IgD-negative memory B cell (primary cell): ENCODE results near the gene THSD4. TPM values are rescaled to one million over a fixed set of nuclear protein-coding genes. Genes with fewer than 3 reads are reported as not detected.

ENCODE experiments used
- H3K27ac Mint-ChIP-seq, 3 donors: one replicate each; pipeline ENCODE4 v1.8.0; 2020 to 2022; ENCODE audit warnings: mild to moderate bottlenecking in 3 of 3, mixed read lengths in 3 of 3, moderate library complexity in 1 of 3
- H3K27me3 Mint-ChIP-seq: one replicate; pipeline ENCODE4 v1.8.0; 2021; ENCODE audit warnings: mixed read lengths
- H3K36me3 Mint-ChIP-seq: one replicate; pipeline ENCODE4 v1.8.0; 2020; ENCODE audit warnings: mild to moderate bottlenecking, mixed read lengths
- H3K4me1 Mint-ChIP-seq, 3 donors: one replicate each; pipeline ENCODE4 v1.8.0; 2020 to 2022; ENCODE audit warnings: mixed read lengths in 3 of 3, mild to moderate bottlenecking in 1 of 3
- H3K4me3 Mint-ChIP-seq, 4 donors: one replicate each; pipeline ENCODE4 v1.8.0; 2020 to 2022; ENCODE audit warnings: mild to moderate bottlenecking in 4 of 4, mixed read lengths in 4 of 4, moderate library complexity in 3 of 4
- H3K9me3 Mint-ChIP-seq, 3 donors: one replicate each; pipeline ENCODE4 v1.8.0; 2020 to 2021; ENCODE audit warnings: mixed read lengths in 3 of 3, mild to moderate bottlenecking in 1 of 3
- polyA plus RNA-seq: library from polyadenylated mRNA; unstranded; fragments of 300-500 nt; fragmentation: Illumina TruSeq; gene quantifications from one replicate; pipeline ENCODE4 v1.2.3, GENCODE V29; 2021

THSD4 gene
- polyA plus RNA-seq, 1 donor from 2014 or later: not detected

DNA sequence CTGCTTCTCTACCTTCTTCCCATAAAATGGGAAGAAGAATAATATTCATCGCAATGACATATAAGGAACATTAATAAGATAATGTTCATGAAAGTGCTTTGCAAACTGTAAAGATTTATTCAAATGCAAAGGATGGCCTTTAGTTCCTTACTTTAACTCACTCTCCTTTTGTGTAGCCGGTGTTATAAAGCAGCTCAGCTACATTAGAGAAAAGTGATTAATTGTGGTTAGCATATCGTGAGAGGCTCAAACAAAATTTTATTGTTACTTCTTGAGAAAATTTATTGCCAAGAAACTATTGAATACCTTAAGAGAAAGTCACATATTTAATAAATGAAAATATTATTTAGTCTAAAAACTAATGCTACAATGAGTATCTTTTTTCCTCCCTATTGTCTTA, 444.3 kb downstream of the THSD4 start:
- Mint-ChIP-seq H3K27ac (no peak overlapping the region), H3K9me3 (peaks cover 0 to 2% (median 0%) of the 10 kb centered on the region in 3 donors), H3K4me3 (no peak overlapping the region), H3K4me1 (no peaks in the 10 kb centered on the region), H3K36me3 (peaks cover 2% of the 10 kb centered on the region), H3K27me3 (peaks cover 1% of the 10 kb centered on the region)

DNA sequence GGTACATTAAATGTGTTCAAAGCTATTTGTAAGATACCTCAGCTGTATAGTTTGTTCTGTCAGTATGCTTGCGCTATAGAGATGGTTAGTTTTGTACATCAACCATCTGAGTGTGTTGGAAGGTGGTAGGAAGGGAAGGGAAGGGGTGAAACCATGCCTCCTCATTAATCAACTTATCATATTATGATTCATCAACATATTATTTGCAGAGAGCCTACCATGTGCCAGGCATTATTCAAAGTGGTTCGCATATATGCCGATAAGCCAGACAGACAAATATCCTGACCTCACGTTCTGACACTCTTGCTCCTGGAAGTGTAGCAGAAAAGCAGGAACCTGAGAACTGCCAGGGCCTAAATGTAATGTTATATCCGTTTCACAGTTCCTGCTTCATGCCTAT, 447.0 kb downstream of the THSD4 start:
- Mint-ChIP-seq H3K4me1 (no peaks in the 10 kb centered on the region), H3K36me3 (peaks cover 2% of the 10 kb centered on the region), H3K27me3 (peaks cover 1% of the 10 kb centered on the region), H3K27ac (no peak overlapping the region), H3K4me3 (no peak overlapping the region), H3K9me3 (peaks cover 0 to 2% (median 0%) of the 10 kb centered on the region in 3 donors)

DNA sequence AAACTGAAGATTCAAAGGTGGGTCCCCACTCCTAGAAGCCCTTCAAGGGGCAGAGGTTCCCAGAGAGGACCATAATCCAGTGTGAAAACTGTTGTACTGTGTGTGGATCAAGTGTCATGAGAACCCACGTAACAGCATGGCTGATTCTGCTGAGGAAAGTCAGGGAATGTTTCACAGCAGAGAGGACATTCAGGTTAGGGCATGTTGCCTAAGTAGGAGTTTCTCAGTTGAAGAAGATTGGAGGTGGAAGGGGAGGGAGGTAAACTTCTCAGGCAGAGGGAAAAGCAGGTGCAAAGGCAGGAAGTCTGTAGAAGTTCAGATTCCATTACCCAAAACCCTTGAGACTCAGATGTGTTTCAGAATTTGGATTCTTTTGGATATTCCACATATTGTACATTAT, 448.9 kb downstream of the THSD4 start:
- H3K27ac Mint-ChIP-seq: no peak overlapping the region
- peaks cover 0 to 1% (median 0%) of the 10 kb centered on the region in 3 donors for H3K9me3 Mint-ChIP-seq
- H3K27me3 Mint-ChIP-seq: peaks cover 4% of the 10 kb centered on the region
- H3K4me3 Mint-ChIP-seq: no peak overlapping the region
- no peaks in the 10 kb centered on the region for H3K4me1 Mint-ChIP-seq
- H3K36me3 Mint-ChIP-seq: peaks cover 2% of the 10 kb centered on the region

DNA sequence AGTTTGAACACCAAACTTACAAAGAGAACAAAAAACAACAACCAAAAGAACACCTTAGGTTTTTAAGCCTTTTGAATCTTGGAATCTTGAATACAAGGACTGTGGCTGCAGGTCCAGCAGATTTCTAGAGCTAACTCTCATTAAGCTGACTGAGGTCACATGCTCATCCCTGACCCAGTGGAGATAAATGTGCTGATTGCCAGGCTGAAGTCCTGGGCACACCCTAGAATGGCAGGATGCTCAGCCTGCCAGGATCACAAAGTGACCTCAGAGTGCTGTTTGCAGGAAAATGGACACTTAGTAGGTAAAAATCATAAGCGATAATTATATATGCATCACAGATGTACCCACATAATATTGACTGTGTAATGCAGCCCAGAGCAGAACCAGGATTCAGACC, 449.7 kb downstream of the THSD4 start:
- Mint-ChIP-seq H3K36me3 (peaks cover 2% of the 10 kb centered on the region), H3K27me3 (peaks cover 6% of the 10 kb centered on the region), H3K9me3 (peaks cover 0 to 1% (median 0%) of the 10 kb centered on the region in 3 donors), H3K4me3 (no peak overlapping the region), H3K27ac (no peak overlapping the region), H3K4me1 (no peaks in the 10 kb centered on the region)

DNA sequence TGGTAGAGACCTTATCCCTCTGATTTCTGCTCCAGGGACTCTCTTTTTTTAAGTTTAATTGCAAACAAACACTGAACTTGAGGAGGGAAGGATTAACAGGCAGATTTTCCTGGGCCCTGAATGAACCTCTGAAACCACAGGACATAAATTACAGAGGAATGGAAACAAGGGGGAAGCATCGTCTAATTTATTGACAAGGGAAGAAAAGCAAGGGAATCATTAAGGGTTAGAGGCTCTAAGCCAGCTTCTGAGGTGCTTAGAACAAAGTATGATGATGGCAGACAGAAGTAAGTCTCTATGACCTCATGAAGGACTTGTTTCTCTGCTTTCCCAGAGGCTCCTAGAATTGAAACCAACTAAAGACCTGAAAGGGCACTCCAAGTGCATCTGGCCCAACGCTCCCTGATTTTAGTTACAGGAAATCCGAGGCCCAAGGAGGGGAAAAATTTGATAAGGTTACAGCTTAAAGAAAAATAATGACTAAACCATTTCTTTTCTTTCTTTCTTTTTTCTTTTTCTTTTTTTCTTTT, 450.4 kb downstream of the THSD4 start:
- H3K4me3 Mint-ChIP-seq: no peak overlapping the region
- no peaks in the 10 kb centered on the region for H3K4me1 Mint-ChIP-seq
- peaks cover 0 to 3% (median 0%) of the 10 kb centered on the region in 3 donors for H3K9me3 Mint-ChIP-seq
- H3K27me3 Mint-ChIP-seq: peaks cover 10% of the 10 kb centered on the region
- H3K36me3 Mint-ChIP-seq: peaks cover 2% of the 10 kb centered on the region
- H3K27ac Mint-ChIP-seq: no peak overlapping the region

DNA sequence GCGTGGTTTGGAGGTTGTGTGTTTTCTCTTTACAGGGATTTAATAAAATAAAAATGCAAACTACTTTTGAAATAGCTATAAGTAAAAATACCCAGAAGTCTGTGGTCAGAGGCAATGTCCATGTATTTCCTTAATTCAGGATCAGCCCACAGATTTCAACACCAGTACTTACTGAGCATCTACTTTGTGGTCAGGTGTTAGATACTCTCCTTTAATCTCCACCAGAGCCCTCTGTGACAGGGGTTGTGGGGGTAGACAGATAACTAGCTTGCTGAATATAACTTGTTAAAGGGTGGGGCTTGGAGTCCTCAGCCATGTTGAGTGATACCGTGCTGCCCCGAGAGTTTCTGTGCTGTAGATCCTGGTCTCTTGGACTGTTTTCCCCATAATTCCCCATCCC, 451.0 kb downstream of the THSD4 start:
- H3K4me3 Mint-ChIP-seq: peak overlapping the region in 1 of 4 donors; percentile 22
- peaks cover 0 to 3% (median 0%) of the 10 kb centered on the region in 3 donors for H3K9me3 Mint-ChIP-seq
- H3K4me1 Mint-ChIP-seq: no peaks in the 10 kb centered on the region
- no peak overlapping the region for H3K27ac Mint-ChIP-seq
- peaks cover 2% of the 10 kb centered on the region for H3K36me3 Mint-ChIP-seq
- peaks cover 12% of the 10 kb centered on the region for H3K27me3 Mint-ChIP-seq

DNA sequence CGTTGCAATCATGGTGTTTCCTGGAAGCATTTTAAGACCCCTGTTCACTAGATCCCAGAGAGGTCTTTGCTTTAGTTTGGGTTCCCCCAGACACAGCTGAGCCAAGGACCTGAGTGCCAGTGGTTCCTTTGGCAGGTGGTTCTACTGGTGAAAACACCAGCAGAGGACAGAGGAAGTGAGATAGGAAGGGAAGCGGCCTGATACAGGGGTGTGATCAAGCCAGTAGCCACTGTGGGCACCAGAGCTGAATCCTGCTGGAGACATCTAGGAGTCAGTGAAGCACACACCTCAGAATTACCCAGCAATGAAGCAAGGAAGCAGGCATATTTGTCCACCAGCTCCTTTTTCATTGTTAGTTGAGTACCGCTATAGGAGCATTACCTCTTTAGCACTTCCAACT, 451.9 kb downstream of the THSD4 start:
- Mint-ChIP-seq H3K9me3 (peaks cover 0 to 3% (median 0%) of the 10 kb centered on the region in 3 donors), H3K27ac (no peak overlapping the region), H3K27me3 (peaks cover 11% of the 10 kb centered on the region), H3K36me3 (no peaks in the 10 kb centered on the region), H3K4me3 (no peak overlapping the region), H3K4me1 (no peaks in the 10 kb centered on the region)

DNA sequence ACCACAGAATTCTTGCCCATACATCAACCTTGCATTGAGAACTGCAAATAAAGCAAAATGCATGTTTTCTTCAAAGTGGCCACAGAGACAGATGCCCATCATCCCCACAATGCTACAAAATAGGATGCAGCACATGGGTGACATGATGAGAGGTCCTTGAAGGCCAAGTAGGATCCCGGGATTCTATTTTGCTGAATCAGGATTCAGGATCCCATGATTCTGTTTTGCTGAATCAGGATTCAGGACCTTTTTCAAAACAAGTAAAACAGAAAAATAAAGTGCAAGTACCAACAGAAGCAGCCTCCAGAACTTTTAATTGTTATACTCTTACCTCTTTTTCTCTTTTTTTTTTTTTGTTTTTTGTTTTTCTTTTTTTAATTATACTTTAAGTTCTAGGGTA, 453.0 kb downstream of the THSD4 start:
- H3K27me3 Mint-ChIP-seq: peaks cover 12% of the 10 kb centered on the region
- no peaks in the 10 kb centered on the region for H3K4me1 Mint-ChIP-seq
- no peaks in the 10 kb centered on the region for H3K36me3 Mint-ChIP-seq
- no peak overlapping the region for H3K27ac Mint-ChIP-seq
- no peak overlapping the region for H3K4me3 Mint-ChIP-seq
- H3K9me3 Mint-ChIP-seq: peaks cover 0 to 3% (median 0%) of the 10 kb centered on the region in 3 donors

DNA sequence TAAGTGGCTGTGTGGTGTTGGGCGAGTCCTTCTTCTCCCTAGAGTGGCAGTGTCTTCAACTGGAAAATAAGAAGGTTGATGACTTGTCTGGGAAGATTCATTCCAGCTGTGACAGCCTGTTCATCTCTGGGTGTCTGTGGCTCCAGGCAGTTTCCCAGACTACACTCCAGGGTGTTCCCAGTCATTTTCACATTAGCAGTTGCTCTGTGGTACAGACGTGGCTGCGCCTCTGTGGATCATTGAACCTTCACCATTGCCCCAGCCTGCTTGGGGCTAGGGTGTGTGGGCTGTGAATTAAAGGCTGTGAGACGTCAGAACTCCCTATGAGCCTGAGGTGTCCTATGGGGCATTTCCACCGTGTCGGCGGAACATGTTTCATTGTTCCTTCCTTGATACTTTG, 455.5 kb downstream of the THSD4 start:
- H3K4me3 Mint-ChIP-seq: peak overlapping the region in 1 of 4 donors; percentile 15
- no peaks in the 10 kb centered on the region for H3K36me3 Mint-ChIP-seq
- no peaks in the 10 kb centered on the region for H3K4me1 Mint-ChIP-seq
- H3K27ac Mint-ChIP-seq: no peak overlapping the region
- peaks cover 0 to 3% (median 0%) of the 10 kb centered on the region in 3 donors for H3K9me3 Mint-ChIP-seq
- H3K27me3 Mint-ChIP-seq: peaks cover 12% of the 10 kb centered on the region

DNA sequence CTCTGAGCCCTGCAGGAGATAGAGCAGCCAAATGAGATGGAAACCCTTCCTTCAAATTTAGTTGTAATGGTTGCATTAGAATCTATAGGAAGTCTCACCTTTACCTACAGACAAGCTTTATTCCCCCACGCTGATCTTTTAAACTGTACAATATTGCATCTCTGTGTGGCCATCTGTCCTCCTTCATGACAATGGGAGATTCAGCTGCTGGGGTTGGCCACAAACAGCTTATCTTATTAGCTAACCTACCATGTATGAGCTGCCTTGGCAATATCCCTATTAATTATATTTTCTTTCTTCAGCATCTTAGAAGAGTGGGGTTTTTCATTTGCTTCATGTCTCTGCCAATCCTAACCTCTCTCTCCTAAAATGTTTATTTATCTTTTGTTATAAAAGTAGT, 456.4 kb downstream of the THSD4 start:
- peaks cover 12% of the 10 kb centered on the region for H3K27me3 Mint-ChIP-seq
- no peaks in the 10 kb centered on the region for H3K4me1 Mint-ChIP-seq
- no peak overlapping the region for H3K4me3 Mint-ChIP-seq
- H3K9me3 Mint-ChIP-seq: peaks cover 0 to 3% (median 0%) of the 10 kb centered on the region in 3 donors
- no peaks in the 10 kb centered on the region for H3K36me3 Mint-ChIP-seq
- H3K27ac Mint-ChIP-seq: no peak overlapping the region

DNA sequence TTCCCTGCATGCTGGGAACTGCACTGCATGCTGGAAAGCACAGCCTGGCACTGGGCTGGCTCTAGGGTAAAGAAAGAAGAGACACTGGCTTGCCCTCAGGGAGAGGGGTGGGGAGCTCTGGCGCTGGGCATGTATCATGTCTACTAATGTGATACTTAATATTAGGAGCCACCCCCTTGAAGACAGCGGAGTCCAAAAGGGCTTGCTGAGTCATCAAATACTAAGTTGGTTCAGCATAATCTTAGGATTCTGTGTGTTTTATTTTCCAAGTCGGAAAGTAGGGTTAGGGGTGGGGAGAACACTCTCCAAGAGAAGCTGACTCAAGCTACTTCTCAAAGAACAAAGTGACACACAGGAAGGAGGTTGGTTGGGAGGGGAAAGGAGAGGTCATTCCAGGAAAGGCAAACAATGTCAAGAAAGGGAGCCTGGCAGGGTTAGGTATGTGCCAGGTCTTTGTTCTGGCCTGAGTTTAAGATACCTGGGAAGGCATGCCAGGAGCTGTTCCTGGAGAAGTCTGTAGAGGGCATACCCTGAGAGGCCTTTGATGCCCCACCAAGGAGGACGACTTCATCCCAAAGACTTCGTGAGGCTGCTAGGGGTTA, 457.3 kb downstream of the THSD4 start:
- Mint-ChIP-seq H3K4me3 (no peak overlapping the region), H3K27me3 (peaks cover 12% of the 10 kb centered on the region), H3K4me1 (no peaks in the 10 kb centered on the region), H3K27ac (no peak overlapping the region), H3K36me3 (no peaks in the 10 kb centered on the region), H3K9me3 (peaks cover 0 to 3% (median 0%) of the 10 kb centered on the region in 3 donors)

DNA sequence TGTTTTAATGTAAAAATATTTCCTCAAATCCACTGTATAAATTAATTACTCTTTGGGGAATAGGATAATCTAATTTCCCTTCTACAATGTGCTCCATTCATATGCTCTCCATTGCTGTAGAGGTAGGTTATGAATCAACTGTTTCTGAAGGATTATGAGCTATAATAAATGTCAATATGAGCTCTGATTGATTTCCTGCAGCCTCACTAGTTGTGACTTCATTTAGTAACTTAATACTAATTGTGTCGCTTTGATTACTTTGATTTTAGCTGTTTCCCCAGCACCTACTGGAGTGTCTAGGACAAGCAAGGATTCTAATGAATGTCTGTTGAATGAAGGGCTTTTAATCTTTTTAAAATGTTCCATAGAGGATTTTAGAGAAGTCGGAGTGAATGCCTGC, 458.3 kb downstream of the THSD4 start:
- Mint-ChIP-seq H3K27ac (no peak overlapping the region), H3K4me3 (no peak overlapping the region), H3K9me3 (peaks cover 0 to 3% (median 0%) of the 10 kb centered on the region in 3 donors), H3K4me1 (no peaks in the 10 kb centered on the region), H3K36me3 (no peaks in the 10 kb centered on the region), H3K27me3 (peaks cover 12% of the 10 kb centered on the region)

DNA sequence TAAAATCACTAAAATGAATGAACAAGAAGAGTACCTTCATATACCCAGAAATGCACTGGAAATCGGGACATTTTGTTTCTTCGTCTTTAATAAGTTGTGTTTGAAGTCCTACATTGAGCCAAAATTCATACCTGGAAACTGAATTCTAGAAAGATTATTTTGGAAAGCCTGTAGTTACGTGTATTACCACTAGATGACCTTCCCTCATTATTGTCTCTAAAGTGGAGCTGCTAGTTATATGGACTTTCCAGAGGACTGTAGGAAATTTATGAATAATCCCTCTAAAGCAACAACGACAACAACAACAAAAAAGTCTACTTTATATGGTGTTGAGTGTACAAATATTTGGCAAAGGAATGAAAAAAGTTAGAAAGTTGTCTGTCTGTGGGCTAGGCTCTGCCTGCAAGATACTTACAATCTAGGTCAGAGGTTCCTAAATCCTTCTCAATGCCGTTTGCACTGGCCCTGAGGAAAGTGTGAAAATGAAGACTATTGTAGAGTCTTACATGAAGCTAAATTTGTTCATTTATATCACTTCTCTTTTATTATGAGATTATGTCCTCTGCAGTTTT, 460.3 kb downstream of the THSD4 start:
- Mint-ChIP-seq H3K27ac (no peak overlapping the region), H3K9me3 (peaks cover 0 to under 1% (median 0%) of the 10 kb centered on the region in 3 donors), H3K36me3 (no peaks in the 10 kb centered on the region), H3K4me3 (no peak overlapping the region), H3K27me3 (peaks cover 5% of the 10 kb centered on the region), H3K4me1 (no peaks in the 10 kb centered on the region)

DNA sequence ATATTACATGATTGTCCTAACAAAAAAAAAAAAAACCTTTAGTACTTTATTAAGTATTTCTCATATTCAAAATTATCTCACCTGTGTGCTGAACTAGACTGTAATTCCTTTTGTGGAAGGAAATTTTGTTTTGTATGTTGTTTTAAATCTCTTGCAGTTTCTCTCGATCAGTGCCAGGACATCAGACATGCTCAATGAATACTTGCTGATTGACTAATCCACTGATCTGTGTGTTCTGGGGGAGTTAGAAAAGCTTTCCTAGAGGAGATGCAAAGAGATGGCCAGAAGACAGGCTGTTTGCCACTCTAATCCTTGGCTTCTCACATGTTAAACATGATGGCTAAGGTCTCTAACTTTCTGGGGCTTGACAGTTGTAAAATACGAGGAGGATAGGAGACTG, 461.8 kb downstream of the THSD4 start:
- Mint-ChIP-seq H3K9me3 (no peaks in the 10 kb centered on the region), H3K4me1 (no peaks in the 10 kb centered on the region), H3K4me3 (no peak overlapping the region), H3K36me3 (no peaks in the 10 kb centered on the region), H3K27me3 (peaks cover 2% of the 10 kb centered on the region), H3K27ac (no peak overlapping the region)

DNA sequence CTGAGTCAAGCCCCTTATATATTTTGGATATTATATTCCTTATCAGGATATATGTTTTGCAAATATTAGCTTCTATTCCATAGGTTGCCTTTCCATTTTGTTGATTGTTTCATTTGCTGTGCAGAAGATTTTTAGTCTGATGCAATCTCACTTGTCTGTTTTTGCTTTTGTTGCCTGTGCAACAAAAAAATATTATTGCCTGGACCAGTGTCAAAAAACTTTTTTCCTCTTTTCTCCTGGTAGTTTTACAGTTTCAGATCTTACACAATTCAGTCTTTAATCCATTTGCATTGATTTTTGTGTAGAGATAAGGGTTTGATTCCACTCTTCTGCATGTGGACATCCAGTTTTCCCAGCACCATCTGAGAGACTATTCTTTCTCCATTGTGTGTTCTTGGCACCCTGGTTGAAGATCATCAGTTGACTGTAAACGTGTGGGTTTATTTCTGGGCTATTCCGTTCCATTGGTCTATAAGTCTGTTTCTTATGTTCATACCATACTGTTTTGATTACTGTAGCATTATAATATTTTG, 466.2 kb downstream of the THSD4 start:
- no peak overlapping the region for H3K27ac Mint-ChIP-seq
- H3K36me3 Mint-ChIP-seq: no peaks in the 10 kb centered on the region
- H3K4me3 Mint-ChIP-seq: no peak overlapping the region
- no peaks in the 10 kb centered on the region for H3K4me1 Mint-ChIP-seq
- peaks cover 3% of the 10 kb centered on the region for H3K27me3 Mint-ChIP-seq
- peaks cover 8 to 11% (median 10%) of the 10 kb centered on the region in 3 donors for H3K9me3 Mint-ChIP-seq

DNA sequence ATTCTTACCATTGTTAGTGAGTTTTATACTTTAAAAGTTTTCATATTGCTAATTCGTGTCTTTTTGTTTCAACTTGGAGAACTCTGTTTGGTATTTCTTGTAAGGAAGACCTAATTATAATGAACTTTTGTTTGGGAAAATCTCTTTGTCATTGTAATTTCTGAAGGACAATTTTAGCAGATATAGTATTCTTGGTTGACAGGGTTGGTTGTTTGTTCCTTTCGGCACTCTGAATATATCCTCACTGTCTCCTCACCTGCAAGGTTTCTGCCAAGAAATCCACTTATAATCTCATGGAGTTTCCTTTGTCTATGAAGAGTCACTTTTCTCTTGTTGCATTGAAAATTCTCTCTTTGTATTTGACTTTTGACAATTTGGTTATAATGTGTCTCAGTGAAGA, 469.9 kb downstream of the THSD4 start:
- Mint-ChIP-seq H3K27ac (no peak overlapping the region), H3K27me3 (peaks cover 4% of the 10 kb centered on the region), H3K4me1 (no peaks in the 10 kb centered on the region), H3K4me3 (no peak overlapping the region), H3K36me3 (no peaks in the 10 kb centered on the region), H3K9me3 (peaks cover 8 to 14% (median 12%) of the 10 kb centered on the region in 3 donors)
